Mucosa of rectum (tissue), 2 donors: Measurements from ENCODE around the gene CHCHD6.

Experiments used
- H3K27ac ChIP-seq, 2 donors: one replicate each; pipeline ENCODE4 v1.7.0; 2013; ENCODE audit warnings: inconsistent platforms in 2 of 2, low read depth in 2 of 2, low read length in 2 of 2
- H3K27me3 ChIP-seq, 2 donors: one replicate each; pipeline ENCODE4 v1.7.0; 2013; ENCODE audit warnings: low read length in 2 of 2; ENCODE audit not compliant: control insufficient read depth in 2 of 2, insufficient read depth in 2 of 2
- H3K36me3 ChIP-seq, 2 donors: one replicate each; pipeline ENCODE4 v1.7.0; 2013; ENCODE audit warnings: low read length in 2 of 2; ENCODE audit not compliant: control insufficient read depth in 2 of 2, insufficient read depth in 2 of 2
- H3K4me1 ChIP-seq, 2 donors: one replicate each; pipeline ENCODE4 v1.7.0; 2013; ENCODE audit warnings: low read length in 2 of 2, mild to moderate bottlenecking in 1 of 2; ENCODE audit not compliant: control insufficient read depth in 2 of 2, insufficient read depth in 2 of 2
- H3K4me3 ChIP-seq, 2 donors: one replicate each; pipeline ENCODE4 v1.7.0; 2013; ENCODE audit warnings: low read length in 2 of 2
- H3K9ac ChIP-seq, 2 donors: one replicate each; pipeline ENCODE4 v1.7.0; 2013; ENCODE audit warnings: low read length in 2 of 2, low read depth in 1 of 2, mild to moderate bottlenecking in 1 of 2
- H3K9me3 ChIP-seq, 2 donors: one replicate each; pipeline ENCODE4 v1.7.0; 2013; ENCODE audit warnings: low read length in 2 of 2; ENCODE audit not compliant: control insufficient read depth in 2 of 2
- donor health status: healthy.
- donor health status: Normal muscosa, but diverticular disease.

The CHCHD6 gene

GRCh38 chr3:126888186-126888760 is 184.2 kb downstream of the CHCHD6 start:
- H3K36me3 ChIP-seq: no peaks in the 10 kb centered on the region
- no peaks in the 10 kb centered on the region for H3K9me3 ChIP-seq
- H3K27ac ChIP-seq: no peak overlapping the region
- H3K27me3 ChIP-seq: no peaks in the 10 kb centered on the region
- H3K4me1 ChIP-seq: no peaks in the 10 kb centered on the region
- no peak overlapping the region for H3K4me3 ChIP-seq
- no peak overlapping the region for H3K9ac ChIP-seq

- H3K36me3 ChIP-seq: no peaks in the 10 kb centered on the region
- no peak overlapping the region for H3K4me3 ChIP-seq
- H3K9me3 ChIP-seq: no peaks in the 10 kb centered on the region
- H3K9ac ChIP-seq: no peak overlapping the region
- H3K27me3 ChIP-seq: no peaks in the 10 kb centered on the region
- no peaks in the 10 kb centered on the region for H3K4me1 ChIP-seq
- no peak overlapping the region for H3K27ac ChIP-seq
These were observed 185.5 kb downstream of the CHCHD6 start for GRCh38 chr3:126889276-126890201.

GRCh38 chr3:126891141-126891540 is 187.1 kb downstream of the CHCHD6 start:
- H3K36me3 ChIP-seq: no peaks in the 10 kb centered on the region
- no peak overlapping the region for H3K4me3 ChIP-seq
- no peaks in the 10 kb centered on the region for H3K4me1 ChIP-seq
- no peaks in the 10 kb centered on the region for H3K27me3 ChIP-seq
- no peak overlapping the region for H3K9ac ChIP-seq
- H3K27ac ChIP-seq: no peak overlapping the region
- H3K9me3 ChIP-seq: no peaks in the 10 kb centered on the region

- Histone ChIP-seq H3K9ac (no peak overlapping the region), H3K27ac (no peak overlapping the region), H3K27me3 (no peaks in the 10 kb centered on the region), H3K36me3 (no peaks in the 10 kb centered on the region), H3K4me1 (no peaks in the 10 kb centered on the region), H3K9me3 (no peaks in the 10 kb centered on the region), H3K4me3 (no peak overlapping the region)
These were observed 187.8 kb downstream of the CHCHD6 start for GRCh38 chr3:126891791-126892190.

DNA sequence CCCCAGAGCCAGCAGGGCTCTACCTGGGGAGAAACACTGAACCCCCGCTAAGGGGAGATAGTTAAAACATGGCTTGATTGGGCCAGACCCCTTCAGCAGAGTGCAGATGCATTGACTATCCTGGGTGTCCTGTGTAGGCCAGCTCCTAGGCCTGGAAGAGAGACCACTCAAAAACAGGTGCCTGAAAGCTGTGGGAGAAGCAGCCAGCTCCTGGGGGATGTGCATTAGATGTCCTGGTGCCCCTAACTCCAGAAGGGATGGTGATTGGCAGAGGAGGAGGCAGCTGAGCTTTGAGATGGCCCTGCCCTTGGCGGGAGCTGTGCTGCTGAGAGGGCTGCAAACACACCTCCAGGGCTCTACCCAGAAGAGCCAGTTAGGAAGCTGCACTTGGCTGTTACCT is 189.6 kb downstream of the CHCHD6 start:
- no peak overlapping the region for H3K27ac ChIP-seq
- no peaks in the 10 kb centered on the region for H3K9me3 ChIP-seq
- H3K4me1 ChIP-seq: no peaks in the 10 kb centered on the region
- H3K27me3 ChIP-seq: no peaks in the 10 kb centered on the region
- no peak overlapping the region for H3K4me3 ChIP-seq
- H3K9ac ChIP-seq: no peak overlapping the region
- no peaks in the 10 kb centered on the region for H3K36me3 ChIP-seq

DNA sequence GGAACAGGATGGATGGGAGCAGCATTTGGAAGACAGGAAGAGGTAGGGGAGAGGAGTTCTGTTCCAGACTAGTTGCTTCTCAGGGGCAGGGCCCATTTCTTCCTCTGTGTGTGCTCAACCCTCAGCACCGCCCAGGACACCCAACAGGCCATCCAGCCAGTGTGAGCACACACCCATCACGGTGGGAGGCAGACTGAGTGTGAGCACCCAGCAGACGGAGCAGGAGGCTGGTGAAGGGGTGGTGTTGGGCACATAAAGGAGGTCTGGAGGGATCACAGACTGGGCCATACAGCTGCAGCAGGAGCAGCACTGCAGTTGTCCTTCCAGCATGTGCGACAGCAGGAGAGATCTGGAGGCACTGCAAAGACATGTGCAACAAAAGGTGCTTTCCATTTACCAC is 190.4 kb downstream of the CHCHD6 start:
- no peaks in the 10 kb centered on the region for H3K9me3 ChIP-seq
- no peaks in the 10 kb centered on the region for H3K36me3 ChIP-seq
- no peak overlapping the region for H3K4me3 ChIP-seq
- H3K9ac ChIP-seq: no peak overlapping the region
- no peaks in the 10 kb centered on the region for H3K4me1 ChIP-seq
- H3K27ac ChIP-seq: no peak overlapping the region
- H3K27me3 ChIP-seq: no peaks in the 10 kb centered on the region

DNA sequence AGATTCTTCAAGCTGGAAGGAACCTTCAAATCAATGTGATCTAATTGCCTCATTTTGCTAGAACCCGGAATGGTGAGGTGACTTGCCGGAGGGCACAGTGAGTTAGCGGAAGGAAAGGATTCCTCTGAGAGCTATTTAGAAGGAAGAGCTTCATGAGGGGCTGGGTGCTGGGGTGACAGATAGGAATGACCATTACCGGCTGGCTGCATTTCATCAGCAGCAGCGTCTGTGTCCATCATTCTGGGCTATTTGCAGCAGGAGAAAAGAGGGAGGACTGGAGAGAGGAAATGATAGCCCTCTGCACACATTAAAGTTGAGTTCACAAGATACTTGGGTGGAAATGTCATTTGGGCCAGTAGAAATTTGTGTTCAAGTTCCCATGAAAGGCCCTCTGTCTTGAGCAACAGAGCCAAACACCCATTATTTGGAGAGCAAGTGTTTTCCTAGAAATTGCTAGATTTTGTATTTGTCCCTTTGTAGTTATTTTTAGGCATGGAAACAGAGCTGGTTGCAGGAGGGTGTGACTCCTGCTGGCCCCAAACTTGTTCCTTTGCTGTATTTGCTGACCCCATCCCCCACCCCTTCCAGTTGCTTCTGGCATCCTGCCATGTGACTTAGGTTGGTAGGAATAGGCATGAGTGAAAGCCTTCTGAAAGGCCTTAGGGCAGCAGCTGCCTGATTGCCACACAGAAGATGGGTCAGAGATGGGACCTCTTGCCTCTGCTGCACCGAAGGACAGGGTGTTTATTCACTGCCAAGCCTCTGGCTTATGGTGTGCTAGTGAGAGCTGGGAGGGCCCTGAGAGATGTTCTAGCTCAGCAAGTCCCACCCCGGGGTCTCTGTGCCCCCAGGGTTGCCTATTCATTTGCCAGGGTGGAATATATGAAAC is 191.4 kb downstream of the CHCHD6 start:
- H3K36me3 ChIP-seq: no peaks in the 10 kb centered on the region
- H3K27me3 ChIP-seq: no peaks in the 10 kb centered on the region
- H3K4me1 ChIP-seq: no peaks in the 10 kb centered on the region
- no peak overlapping the region for H3K9ac ChIP-seq
- H3K27ac ChIP-seq: no peak overlapping the region
- H3K4me3 ChIP-seq: no peak overlapping the region
- no peaks in the 10 kb centered on the region for H3K9me3 ChIP-seq

- no peaks in the 10 kb centered on the region for H3K9me3 ChIP-seq
- H3K27ac ChIP-seq: no peak overlapping the region
- H3K4me1 ChIP-seq: no peaks in the 10 kb centered on the region
- H3K4me3 ChIP-seq: no peak overlapping the region
- no peaks in the 10 kb centered on the region for H3K27me3 ChIP-seq
- no peak overlapping the region for H3K9ac ChIP-seq
- no peaks in the 10 kb centered on the region for H3K36me3 ChIP-seq
These were observed 192.0 kb downstream of the CHCHD6 start for GRCh38 chr3:126896067-126896441.

GRCh38 chr3:126896968-126897367 is 192.9 kb downstream of the CHCHD6 start:
- Histone ChIP-seq H3K9ac (no peak overlapping the region), H3K27ac (no peak overlapping the region), H3K4me1 (no peaks in the 10 kb centered on the region), H3K36me3 (no peaks in the 10 kb centered on the region), H3K27me3 (no peaks in the 10 kb centered on the region), H3K9me3 (no peaks in the 10 kb centered on the region), H3K4me3 (no peak overlapping the region)

GRCh38 chr3:126897943-126898342 is 193.9 kb downstream of the CHCHD6 start:
- H3K27ac ChIP-seq: no peak overlapping the region
- no peaks in the 10 kb centered on the region for H3K9me3 ChIP-seq

More at GRCh38 chr3:126897943-126898342, 193.9 kb downstream of the CHCHD6 start:
- Histone ChIP-seq H3K27me3 (no peaks in the 10 kb centered on the region), H3K36me3 (no peaks in the 10 kb centered on the region), H3K9ac (no peak overlapping the region), H3K4me1 (no peaks in the 10 kb centered on the region), H3K4me3 (no peak overlapping the region)
